Fibroblast of the aortic adventitia (primary cell): ENCODE measurements around the gene F8. TPM values are rescaled to one million over a fixed set of nuclear protein-coding genes. Genes with fewer than 3 reads are reported as not detected.
"Not testable (repeated sequence)": the region's sequence is repeated elsewhere in the genome, so short reads cannot be mapped to it uniquely, and the experiment has no call there.

Experiments used
- DNase-seq: peaks from one replicate; pipeline ENCODE4 v3.0.0-alpha.2; 2010; ENCODE audit warnings: low read depth
- H3K4me3 ChIP-seq: 2 replicates; pipeline ENCODE4 v1.5.1; 2011; ENCODE audit warnings: low read depth, mild to moderate bottlenecking, control low read depth, low read length, moderate library complexity
- total RNA-seq: library from RNA; depleted of rRNA; stranded (reverse); fragments of >200 nt; gene quantifications from 2 replicates; pipeline ENCODE4 v1.2.3, GENCODE V29; 2012; ENCODE audit warnings: low replicate concordance
- TF ChIP-seq, protein P1 (sequence below): IDR thresholded peaks from 2 replicates; pipeline ENCODE4 v1.5.1; 2011; ENCODE audit warnings: mild to moderate bottlenecking, low read length, control low read depth, inconsistent platforms; ENCODE audit not compliant: insufficient read depth

The F8 gene
- total RNA-seq, 1 donor = 7.8 TPM

DNA sequence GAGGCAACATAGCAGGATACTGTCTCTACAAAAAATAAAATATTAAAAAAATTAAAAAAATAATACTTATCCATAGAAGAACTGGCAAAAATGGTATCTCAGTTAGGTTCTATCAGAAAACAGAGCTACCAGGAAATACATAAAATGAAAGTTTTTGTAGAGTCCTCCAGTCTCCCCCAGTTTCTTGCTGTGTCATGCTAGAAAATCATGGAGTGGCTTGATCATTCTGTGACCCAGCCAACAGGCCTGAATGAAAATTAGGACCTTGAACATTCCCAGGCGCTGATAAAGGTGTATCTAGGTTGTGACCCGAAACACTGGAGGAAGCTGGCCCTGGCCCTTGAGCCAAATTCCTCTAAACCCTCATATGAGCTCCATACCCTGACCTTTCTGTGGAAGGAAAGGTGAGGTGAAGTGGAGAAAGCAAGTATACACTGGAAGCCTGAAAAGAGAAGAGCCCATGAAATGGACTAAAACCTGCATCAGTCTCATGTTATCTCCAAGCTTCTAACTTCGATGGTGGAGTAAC, 188.7 kb downstream of the F8 start:
- DNase-seq = no peak
- TF ChIP-seq, protein P1, sequence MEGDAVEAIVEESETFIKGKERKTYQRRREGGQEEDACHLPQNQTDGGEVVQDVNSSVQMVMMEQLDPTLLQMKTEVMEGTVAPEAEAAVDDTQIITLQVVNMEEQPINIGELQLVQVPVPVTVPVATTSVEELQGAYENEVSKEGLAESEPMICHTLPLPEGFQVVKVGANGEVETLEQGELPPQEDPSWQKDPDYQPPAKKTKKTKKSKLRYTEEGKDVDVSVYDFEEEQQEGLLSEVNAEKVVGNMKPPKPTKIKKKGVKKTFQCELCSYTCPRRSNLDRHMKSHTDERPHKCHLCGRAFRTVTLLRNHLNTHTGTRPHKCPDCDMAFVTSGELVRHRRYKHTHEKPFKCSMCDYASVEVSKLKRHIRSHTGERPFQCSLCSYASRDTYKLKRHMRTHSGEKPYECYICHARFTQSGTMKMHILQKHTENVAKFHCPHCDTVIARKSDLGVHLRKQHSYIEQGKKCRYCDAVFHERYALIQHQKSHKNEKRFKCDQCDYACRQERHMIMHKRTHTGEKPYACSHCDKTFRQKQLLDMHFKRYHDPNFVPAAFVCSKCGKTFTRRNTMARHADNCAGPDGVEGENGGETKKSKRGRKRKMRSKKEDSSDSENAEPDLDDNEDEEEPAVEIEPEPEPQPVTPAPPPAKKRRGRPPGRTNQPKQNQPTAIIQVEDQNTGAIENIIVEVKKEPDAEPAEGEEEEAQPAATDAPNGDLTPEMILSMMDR = no peak
- no peak overlapping the region for H3K4me3 ChIP-seq

DNA sequence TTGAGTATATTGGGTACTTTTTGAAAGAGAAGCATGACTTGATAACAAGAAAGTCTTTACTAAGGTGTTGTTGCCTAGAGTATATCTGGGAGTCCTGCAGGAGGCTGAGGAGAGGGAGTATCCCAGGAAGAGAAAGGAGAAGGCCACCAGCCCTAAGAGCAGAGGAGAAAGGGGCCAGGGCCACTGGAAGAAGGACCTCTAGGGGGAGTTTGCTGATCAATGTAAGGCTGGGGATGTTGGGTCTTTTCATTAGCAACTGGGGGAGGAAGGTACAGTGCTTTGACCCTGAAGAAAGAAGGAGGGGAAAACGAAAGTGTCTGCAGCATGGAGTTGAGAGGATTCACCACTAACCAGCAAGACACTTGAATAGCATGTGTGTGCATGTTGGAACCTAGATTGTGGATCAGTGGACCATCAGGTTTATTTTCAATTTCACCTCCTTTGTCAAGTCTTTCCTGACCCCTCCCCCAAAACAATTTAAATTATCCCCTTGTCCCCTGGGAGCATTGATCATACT, 192.5 kb downstream of the F8 start:
- no peak overlapping the region for H3K4me3 ChIP-seq
- TF ChIP-seq, protein P1 = no peak
- no peak for DNase-seq

DNA sequence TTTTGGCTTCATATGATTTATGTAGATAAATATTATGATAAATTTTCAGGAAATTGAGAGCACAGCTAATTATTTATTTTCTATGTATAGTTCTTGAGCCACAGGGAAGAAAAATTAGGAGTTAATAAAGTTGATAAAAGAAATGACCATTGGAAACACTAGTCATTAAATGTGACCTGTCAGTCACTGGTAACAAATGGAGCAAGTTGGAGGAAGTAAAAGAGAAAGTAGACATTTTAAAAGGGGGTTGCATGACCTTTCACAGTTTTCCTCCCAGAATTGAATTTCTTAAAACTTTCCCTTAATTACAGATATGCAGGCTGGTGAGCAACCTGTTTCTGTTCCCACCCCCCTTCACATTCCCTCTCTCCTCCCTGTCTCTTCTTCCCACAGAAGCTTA, 193.4 kb downstream of the F8 start:
- TF ChIP-seq, protein P1 = no peak
- no peak overlapping the region for H3K4me3 ChIP-seq
- no peak for DNase-seq

DNA sequence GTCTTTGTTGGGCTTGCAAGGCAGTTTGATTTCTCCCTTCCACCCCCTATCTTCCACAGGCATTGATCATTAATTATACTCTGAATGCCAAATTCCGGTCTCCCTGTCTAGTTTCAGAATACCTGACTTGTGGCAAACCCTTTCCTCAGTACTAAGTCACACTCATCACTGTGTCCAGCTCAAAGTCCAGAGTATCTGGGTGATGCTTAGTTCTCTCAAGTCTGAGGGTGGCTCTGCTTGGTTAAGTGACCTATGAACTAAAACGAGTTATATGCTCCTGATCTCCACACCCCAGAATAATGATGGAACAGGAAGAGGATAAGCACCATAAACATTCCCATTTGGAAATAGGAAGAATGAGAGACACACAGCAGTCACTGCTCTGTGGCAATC, 194.5 kb downstream of the F8 start:
- TF ChIP-seq, protein P1 = no peak
- no peak overlapping the region for H3K4me3 ChIP-seq
- DNase-seq = no peak

DNA sequence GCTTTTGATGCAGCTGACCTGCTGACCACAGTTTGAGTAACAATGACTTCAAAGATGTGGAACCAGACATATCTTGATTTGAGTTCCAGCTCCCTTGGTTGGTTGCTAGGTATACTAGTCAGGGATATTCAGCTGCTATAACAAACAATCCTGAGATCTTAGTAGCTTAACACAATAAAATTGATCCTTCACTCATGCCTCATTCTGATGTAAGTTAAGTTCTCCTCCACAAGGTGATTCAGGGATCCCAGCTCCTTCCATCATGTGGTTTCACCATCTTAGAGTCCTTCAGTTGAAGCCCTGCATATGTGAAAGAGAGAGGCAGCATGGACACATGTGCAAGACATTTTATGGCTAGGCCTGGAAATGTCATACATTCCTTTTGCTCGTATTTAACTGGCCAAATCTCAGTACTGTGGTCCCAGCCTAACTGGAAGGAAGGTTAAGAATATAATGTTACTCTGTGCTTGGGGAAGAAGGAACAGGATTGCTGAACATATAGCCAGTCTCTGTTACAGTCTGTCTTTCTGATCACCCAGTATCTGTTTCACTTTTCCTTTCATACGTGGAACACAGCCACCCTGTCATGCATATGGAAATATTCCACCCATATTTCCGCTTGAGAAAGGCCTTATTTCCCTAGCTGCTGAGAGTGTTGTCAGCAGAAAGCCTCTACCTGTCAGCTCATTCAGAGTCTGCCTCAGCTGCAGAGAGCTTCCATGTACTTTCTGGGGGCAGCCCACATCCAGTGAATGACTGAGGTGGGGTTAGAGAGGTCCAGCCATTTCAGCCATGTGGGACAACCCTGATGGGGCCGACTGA, 195.1 kb downstream of the F8 start:
- H3K4me3 ChIP-seq = no peak overlapping the region
- TF ChIP-seq, protein P1 = no peak
- DNase-seq = no peak

DNA sequence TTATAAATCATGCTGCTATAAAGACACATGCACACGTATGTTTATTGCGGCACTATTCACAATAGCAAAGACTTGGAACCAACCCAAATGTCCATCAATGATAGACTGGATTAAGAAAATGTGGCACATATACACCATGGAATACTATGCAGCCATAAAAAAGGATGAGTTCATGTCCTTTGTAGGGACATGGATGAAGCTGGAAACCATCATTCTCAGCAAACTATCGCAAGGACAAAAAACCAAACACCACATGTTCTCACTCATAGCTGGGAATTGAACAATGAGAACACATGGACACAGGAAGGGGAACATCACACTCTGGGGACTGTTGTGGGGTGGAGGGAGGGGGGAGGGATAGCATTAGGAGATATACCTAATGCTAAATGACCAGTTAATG, 196.9 kb downstream of the F8 start:
- DNase-seq, H3K4me3 ChIP-seq: not testable (repeated sequence)

DNA sequence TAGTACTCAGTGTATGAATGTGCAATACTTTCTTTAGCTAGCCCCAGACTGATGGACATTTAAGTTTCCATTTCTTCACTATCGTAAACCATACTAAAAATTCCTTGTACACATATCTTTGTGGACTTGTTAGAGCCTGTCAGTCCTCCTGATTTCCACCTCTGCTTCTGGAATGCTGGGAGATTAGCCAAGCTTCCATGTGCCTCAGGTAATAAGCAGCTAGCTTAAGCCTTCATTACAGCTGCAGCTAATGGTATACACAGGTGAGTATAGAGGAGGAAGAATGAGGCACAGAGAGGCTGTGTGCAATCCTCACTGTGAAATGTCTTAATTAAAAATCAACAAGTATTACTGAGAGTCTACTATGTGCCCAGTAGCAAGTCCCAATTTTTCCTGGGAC, 197.9 kb downstream of the F8 start:
- TF ChIP-seq, protein P1 = no peak
- DNase-seq = no peak

More for the DNA sequence above, 197.9 kb downstream of the F8 start:
- no peak overlapping the region for H3K4me3 ChIP-seq
